ENCODE results near the gene ARHGAP1.
"Not testable (repeated sequence)": the region's sequence is repeated elsewhere in the genome, so short reads cannot be mapped to it uniquely, and the experiment has no call there.

Gene ARHGAP1

GRCh38 chr11:46722566-46723358, 22.3 kb upstream of the ARHGAP1 start:
- no peak for DNase-seq

- DNase-seq: no peak
Measured at GRCh38 chr11:46721286-46721685, 20.9 kb upstream of the ARHGAP1 start.

- no peak for DNase-seq
Measured at GRCh38 chr11:46719543-46720218, 19.3 kb upstream of the ARHGAP1 start.

GRCh38 chr11:46719048-46719542, 18.7 kb upstream of the ARHGAP1 start, which contains the start of gene F2:
Gene F2, plus strand, starts transcription at chr11:46719213. Its CDS starts 23 bp downstream, at chr11:46719236.
- no peak for DNase-seq

- no peak for DNase-seq
Measured at GRCh38 chr11:46718155-46719019, 18.0 kb upstream of the ARHGAP1 start.

GRCh38 chr11:46717825-46718154, 17.4 kb upstream of the ARHGAP1 start:
- not testable (repeated sequence) for DNase-seq

- DNase-seq: no peak
Measured at GRCh38 chr11:46712874-46713576, 12.6 kb upstream of the ARHGAP1 start.

GRCh38 chr11:46711303-46711702, 10.9 kb upstream of the ARHGAP1 start:
- no peak for DNase-seq

GRCh38 chr11:46710821-46711269, 10.4 kb upstream of the ARHGAP1 start:
- DNase-seq: peak; percentile 12

- DNase-seq: not testable (repeated sequence)
Measured at GRCh38 chr11:46709351-46709750, 8.9 kb upstream of the ARHGAP1 start.

- no peak for DNase-seq
Measured at GRCh38 chr11:46706886-46707285, 6.5 kb upstream of the ARHGAP1 start.

GRCh38 chr11:46705070-46705688, 4.8 kb upstream of the ARHGAP1 start:
- DNase-seq: no peak

- DNase-seq: no peak
Measured at GRCh38 chr11:46701078-46701654, 747 bp upstream of the ARHGAP1 start.

- no peak for DNase-seq
Measured at GRCh38 chr11:46698597-46698996, 1.8 kb downstream of the ARHGAP1 start.

GRCh38 chr11:46697723-46698122, 2.7 kb downstream of the ARHGAP1 start:
- no peak for DNase-seq

GRCh38 chr11:46697303-46697702, 3.1 kb downstream of the ARHGAP1 start:
- no peak for DNase-seq

GRCh38 chr11:46696212-46696558, 4.2 kb downstream of the ARHGAP1 start:
- no peak for DNase-seq

GRCh38 chr11:46695345-46696211, 4.8 kb downstream of the ARHGAP1 start:
- no peak for DNase-seq

GRCh38 chr11:46694607-46695006, 5.8 kb downstream of the ARHGAP1 start:
- no peak for DNase-seq

- DNase-seq: no peak
Measured at GRCh38 chr11:46694072-46694471, 6.3 kb downstream of the ARHGAP1 start.

GRCh38 chr11:46693597-46694012, 6.8 kb downstream of the ARHGAP1 start:
- DNase-seq: no peak

Data from T1000 (cell line).